PC-9 (cell line): ENCODE results near the gene FOXC1. TPM values are rescaled to one million over a fixed set of nuclear protein-coding genes. Genes with fewer than 3 reads are reported as not detected.

Experiments used
- BruUV-seq: library from RNA; stranded (reverse); fragments of 400-500 nt; replicated peaks from 2 replicates; lab custom pipeline; 2021; lab: Mats Ljungman, UMichigan
- CTCF ChIA-PET: fragments of 300-600 bp; sonication (Branson Sonifier 250); formaldehyde crosslinking; loops from one replicate; lab custom pipeline; 2022; ENCODE audit warnings: antibody characterized with exemption; lab: Charles Lee
- POLR2A ChIA-PET: fragments of 300-600 bp; sonication (Branson Sonifier 250); formaldehyde crosslinking; loops from one replicate; lab custom pipeline; 2022; ENCODE audit warnings: antibody characterized with exemption; ENCODE audit not compliant: unreplicated experiment; lab: Charles Lee
- DNase-seq, 2 experiments: peaks; one replicate each; pipeline versions ENCODE4 v3.0.0 to v3.0.0-alpha.2; 2015 to 2022; ENCODE audit warnings: mixed read lengths in 1 of 2
- H2AFZ ChIP-seq: fragments of 200-600 bp; sonication (generic); 2 replicates; pipeline ENCODE4 v1.8.1; 2017; ENCODE audit warnings: antibody characterized with exemption
- H3F3A ChIP-seq: fragments of 200-600 bp; sonication (generic); 2 replicates; pipeline ENCODE4 v1.8.1; 2017; ENCODE audit warnings: antibody characterized with exemption, mild to moderate bottlenecking, low read depth; ENCODE audit not compliant: insufficient read depth
- H3K27ac ChIP-seq: fragments of 200-600 bp; sonication (generic); 2 replicates; pipeline ENCODE4 v1.6.1; 2016; ENCODE audit warnings: mixed run types
- H3K27me3 ChIP-seq: fragments of 200-600 bp; sonication (generic); 2 replicates; pipeline ENCODE4 v1.6.1; 2016; ENCODE audit warnings: low read depth, mixed run types; ENCODE audit not compliant: insufficient read depth
- H3K36me3 ChIP-seq: fragments of 200-600 bp; sonication (generic); 2 replicates; pipeline ENCODE4 v1.6.1; 2016; ENCODE audit warnings: low read depth, mixed run types
- H3K4me1 ChIP-seq: fragments of 200-600 bp; sonication (generic); replicated peaks from 2 replicates; pipeline ENCODE4 v1.6.1; 2016; ENCODE audit warnings: mixed run types; ENCODE audit not compliant: insufficient read depth
- H3K4me2 ChIP-seq: fragments of 200-600 bp; sonication (generic); 2 replicates; pipeline ENCODE4 v1.6.1; 2017; ENCODE audit warnings: mixed run types
- H3K4me3 ChIP-seq: fragments of 200-600 bp; sonication (generic); 2 replicates; pipeline ENCODE4 v1.6.1; 2016; ENCODE audit warnings: mixed run types
- H3K79me2 ChIP-seq: fragments of 200-600 bp; sonication (generic); 2 replicates; pipeline ENCODE4 v1.6.1; 2017; ENCODE audit warnings: low read depth, mixed run types
- H3K9me2 ChIP-seq: fragments of 200-600 bp; sonication (generic); 2 replicates; pipeline ENCODE4 v1.8.1; 2017; ENCODE audit warnings: mild to moderate bottlenecking; ENCODE audit not compliant: insufficient read depth
- H3K9me3 ChIP-seq: fragments of 200-600 bp; sonication (generic); 2 replicates; pipeline ENCODE4 v1.8.1; 2016; ENCODE audit warnings: low read depth; ENCODE audit not compliant: insufficient read depth
- H4K20me1 ChIP-seq: fragments of 200-600 bp; sonication (generic); 2 replicates; pipeline ENCODE4 v1.8.1; 2017; ENCODE audit not compliant: insufficient read depth
- EZH2 ChIP-seq: fragments of 200-600 bp; sonication (generic); IDR thresholded peaks from 2 replicates; pipeline ENCODE4 v1.8.0; 2017; ENCODE audit warnings: antibody characterized with exemption, low read depth
- intact Hi-C: fragments of 100-400 bp; cut with micrococcal nuclease; formaldehyde crosslinking; loops from one replicate; pipeline ENCODE4 v1.10.0; 2022; ENCODE audit not compliant: unreplicated experiment
- total RNA-seq: library from RNA; stranded (reverse); gene quantifications from 2 replicates; pipeline ENCODE4 v1.2.3, GENCODE V29; 2021
- TF ChIP-seq, protein P1 (sequence below): fragments of 200-600 bp; sonication (generic); conservative IDR thresholded peaks from 2 replicates; pipeline ENCODE4 v1.6.1; 2017; ENCODE audit warnings: mixed run types, antibody characterized with exemption, mild to moderate bottlenecking, moderate library complexity

Gene FOXC1
- total RNA-seq, 1 experiment from 2014 or later = 18.6 TPM

- DNase-seq = peak in 1 of 2 experiments; percentile 40
- CTCF ChIA-PET = no interaction called here
- intact Hi-C loops = loop anchor here (2.0 kb wide), 1 partner anchor 23 kb away; no protein-coding TSS in a partner anchor
These were observed 4.2 kb downstream of the FOXC1 start for GRCh38 chr6:1613688-1614447.

DNA sequence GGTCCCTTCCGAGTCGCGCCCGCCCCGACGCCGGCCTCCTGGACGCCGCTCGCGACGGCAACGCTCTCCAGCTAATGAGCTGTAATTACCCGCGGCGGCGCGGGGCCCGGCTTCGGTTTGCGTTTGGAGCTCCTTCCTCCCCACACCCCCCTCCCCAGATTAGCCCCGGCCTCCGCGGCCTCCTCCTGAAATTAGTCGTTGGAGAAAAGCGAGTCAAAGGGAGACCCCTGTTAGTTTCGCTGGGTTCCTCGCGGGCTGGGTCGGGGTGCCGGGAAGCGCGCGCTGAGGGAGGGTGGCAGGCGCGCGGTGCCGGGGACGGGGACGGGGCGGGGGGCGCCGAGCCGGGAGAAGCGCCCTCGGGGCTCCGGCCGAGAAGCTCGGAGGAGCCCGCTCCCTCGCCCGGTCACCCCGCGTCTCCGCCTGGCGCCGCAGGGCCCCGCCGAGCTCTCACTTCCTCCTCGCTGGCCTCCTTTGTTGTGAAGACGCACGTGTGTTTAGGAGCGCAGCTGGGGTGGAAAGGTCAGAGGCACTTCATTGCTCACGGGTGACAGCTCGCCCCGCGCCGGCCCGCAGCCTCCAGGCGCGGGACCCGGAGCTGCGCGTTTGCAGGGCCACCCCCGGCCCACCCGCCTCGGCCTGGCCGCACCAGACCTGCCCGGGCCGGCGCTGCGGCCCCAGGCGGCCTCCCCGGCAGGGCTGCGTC is 4.9 kb downstream of the FOXC1 start:
- no peak overlapping the region for H2AFZ ChIP-seq
- H3K27ac ChIP-seq = no peak overlapping the region
- ChIA-PET POLR2A (interaction anchor here (0.7 kb wide), 2 partner anchors 490 to 1243 kb away, joined by 3 to 22 read pairs; no protein-coding TSS in a partner anchor), CTCF (no interaction called here)
- no peaks in the 10 kb centered on the region for H3K9me3 ChIP-seq
- no TSS peak for BruUV-seq
- no peak for DNase-seq
- no peaks in the 10 kb centered on the region for H3K4me1 ChIP-seq
- no peak for TF ChIP-seq EZH2
- TF ChIP-seq, protein P1, sequence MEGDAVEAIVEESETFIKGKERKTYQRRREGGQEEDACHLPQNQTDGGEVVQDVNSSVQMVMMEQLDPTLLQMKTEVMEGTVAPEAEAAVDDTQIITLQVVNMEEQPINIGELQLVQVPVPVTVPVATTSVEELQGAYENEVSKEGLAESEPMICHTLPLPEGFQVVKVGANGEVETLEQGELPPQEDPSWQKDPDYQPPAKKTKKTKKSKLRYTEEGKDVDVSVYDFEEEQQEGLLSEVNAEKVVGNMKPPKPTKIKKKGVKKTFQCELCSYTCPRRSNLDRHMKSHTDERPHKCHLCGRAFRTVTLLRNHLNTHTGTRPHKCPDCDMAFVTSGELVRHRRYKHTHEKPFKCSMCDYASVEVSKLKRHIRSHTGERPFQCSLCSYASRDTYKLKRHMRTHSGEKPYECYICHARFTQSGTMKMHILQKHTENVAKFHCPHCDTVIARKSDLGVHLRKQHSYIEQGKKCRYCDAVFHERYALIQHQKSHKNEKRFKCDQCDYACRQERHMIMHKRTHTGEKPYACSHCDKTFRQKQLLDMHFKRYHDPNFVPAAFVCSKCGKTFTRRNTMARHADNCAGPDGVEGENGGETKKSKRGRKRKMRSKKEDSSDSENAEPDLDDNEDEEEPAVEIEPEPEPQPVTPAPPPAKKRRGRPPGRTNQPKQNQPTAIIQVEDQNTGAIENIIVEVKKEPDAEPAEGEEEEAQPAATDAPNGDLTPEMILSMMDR = no peak
- H4K20me1 ChIP-seq = no peaks in the 10 kb centered on the region
- H3K27me3 ChIP-seq = no peaks in the 10 kb centered on the region
- no peaks in the 10 kb centered on the region for H3K36me3 ChIP-seq
- 0 out of 2 replicates have a peak, but pooled peaks cover 4% of the 10 kb centered on the region for H3F3A ChIP-seq
- H3K4me3 ChIP-seq = peak overlapping the region; percentile 89; the same call in 1 of the 2 replicates
- H3K79me2 ChIP-seq = peaks cover 43% of the 10 kb centered on the region
- peak overlapping the region; percentile 89 for H3K4me2 ChIP-seq
- intact Hi-C loops = no loop called here
- H3K9me2 ChIP-seq = no peaks in the 10 kb centered on the region

More at GRCh38 chr6:1613688-1614447, 4.2 kb downstream of the FOXC1 start:
- H3K36me3 ChIP-seq = no peaks in the 10 kb centered on the region
- POLR2A ChIA-PET = interaction anchor here (0.7 kb wide), 2 partner anchors 491 to 1244 kb away, joined by 3 to 22 read pairs; no protein-coding TSS in a partner anchor
- peak overlapping the region; percentile 89 for H3K4me2 ChIP-seq
- peak overlapping the region; percentile 89 for H3K4me3 ChIP-seq
- H3K9me2 ChIP-seq = no peaks in the 10 kb centered on the region
- BruUV-seq = no TSS peak
- H3F3A ChIP-seq = 0 out of 2 replicates have a peak, but pooled peaks cover 4% of the 10 kb centered on the region
- 0 out of 2 replicates have a peak overlapping the region, but pooled peaks have one; percentile 41 for H3K27ac ChIP-seq
- H3K9me3 ChIP-seq = no peaks in the 10 kb centered on the region
- no peaks in the 10 kb centered on the region for H4K20me1 ChIP-seq
- no peaks in the 10 kb centered on the region for H3K27me3 ChIP-seq
- TF ChIP-seq, protein P1 = no peak
- no peak for TF ChIP-seq EZH2
- no peaks in the 10 kb centered on the region for H3K4me1 ChIP-seq
- peaks cover 43% of the 10 kb centered on the region for H3K79me2 ChIP-seq
- peak overlapping the region; percentile 58; the same call in 1 of the 2 replicates for H2AFZ ChIP-seq

- TF ChIP-seq, protein P1 = no peak
- no peak overlapping the region for H2AFZ ChIP-seq
- H3K79me2 ChIP-seq = peaks cover 43% of the 10 kb centered on the region
- ChIA-PET CTCF (no interaction called here), POLR2A (interaction anchor here (0.7 kb wide), 1 partner anchor 223 kb away, joined by 4 read pairs; no protein-coding TSS in a partner anchor)
- no peaks in the 10 kb centered on the region for H3K27me3 ChIP-seq
- peak overlapping the region; percentile 89; the same call in 1 of the 2 replicates for H3K4me2 ChIP-seq
- no peaks in the 10 kb centered on the region for H4K20me1 ChIP-seq
- DNase-seq = no peak
- H3K4me3 ChIP-seq = no peak overlapping the region; the same call in 1 of the 2 replicates
- no peaks in the 10 kb centered on the region for H3K9me2 ChIP-seq
- no peaks in the 10 kb centered on the region for H3K9me3 ChIP-seq
- 0 out of 2 replicates have a peak, but pooled peaks cover 4% of the 10 kb centered on the region for H3F3A ChIP-seq
- intact Hi-C loops = no loop called here
- BruUV-seq = no TSS peak
- no peak overlapping the region for H3K27ac ChIP-seq
- H3K36me3 ChIP-seq = no peaks in the 10 kb centered on the region
- no peaks in the 10 kb centered on the region for H3K4me1 ChIP-seq
These were observed 5.6 kb downstream of the FOXC1 start for GRCh38 chr6:1615151-1615852.
